ENCODE results near the gene PCDHGA6. TPM values are rescaled to one million over a fixed set of nuclear protein-coding genes. Genes with fewer than 3 reads are reported as not detected.

Gene PCDHGA6
- total RNA-seq, 1 donor from 2014 or later: 13.2 TPM

GRCh38 chr5:141407790-141408505 lies 34.3 kb downstream of the PCDHGA6 start, which contains the start of gene PCDHGB6:
PCDHGB6 (plus strand) TSS chr5:141408021; CDS start chr5:141408203, 182 bp downstream.

GRCh38 chr5:141412854-141413539 lies 39.3 kb downstream of the PCDHGA6 start, which contains the start of gene PCDHGA10:
PCDHGA10 (plus strand) TSS chr5:141412987; CDS start chr5:141413176, 189 bp downstream.

GRCh38 chr5:141417494-141418172 lies 43.9 kb downstream of the PCDHGA6 start, which contains the start of gene PCDHGB7:
PCDHGB7 (plus strand) TSS chr5:141417677; CDS start chr5:141417860, 183 bp downstream.

GRCh38 chr5:141420855-141421488 lies 47.3 kb downstream of the PCDHGA6 start, which contains the start of gene PCDHGA11:
PCDHGA11 (plus strand) TSS chr5:141421051; CDS start chr5:141421228, 177 bp downstream.

Other genes starting within 250 kb of the PCDHGA6 start
- gene PCDHB5, start 238.7 kb upstream of the PCDHGA6 start, total RNA-seq: 8.4 TPM
- 2.0 TPM for gene PCDHB6, start 223.8 kb upstream of the PCDHGA6 start, total RNA-seq
- gene PCDHB7, start 201.2 kb upstream of the PCDHGA6 start, total RNA-seq: 7.9 TPM
- gene PCDHB8, start 196.1 kb upstream of the PCDHGA6 start, total RNA-seq: 3.4 TPM
- 9.2 TPM for gene PCDHB16, start 191.5 kb upstream of the PCDHGA6 start, total RNA-seq
- gene PCDHB9, start 186.7 kb upstream of the PCDHGA6 start, total RNA-seq: 5.9 TPM
- gene PCDHB10, start 181.5 kb upstream of the PCDHGA6 start, total RNA-seq: 12.9 TPM
- 9.5 TPM for gene PCDHB11, start 174.3 kb upstream of the PCDHGA6 start, total RNA-seq
- 15.0 TPM for gene PCDHB12, start 165.2 kb upstream of the PCDHGA6 start, total RNA-seq
- gene PCDHB13, start 160.0 kb upstream of the PCDHGA6 start, total RNA-seq: 11.2 TPM
- gene PCDHB14, start 150.5 kb upstream of the PCDHGA6 start, total RNA-seq: 13.5 TPM
- 14.5 TPM for gene PCDHB15, start 128.5 kb upstream of the PCDHGA6 start, total RNA-seq
- gene SLC25A2, start 69.8 kb upstream of the PCDHGA6 start, total RNA-seq: not detected
- gene TAF7, start 53.1 kb upstream of the PCDHGA6 start, total RNA-seq: 133 TPM
- 1.8 TPM for gene PCDHGA1, start 43.4 kb upstream of the PCDHGA6 start, total RNA-seq
- gene PCDHGA2, start 35.1 kb upstream of the PCDHGA6 start, total RNA-seq: 15.8 TPM
- 7.5 TPM for gene PCDHGA3, start 30.1 kb upstream of the PCDHGA6 start, total RNA-seq
- 10.9 TPM for gene PCDHGB1, start 23.8 kb upstream of the PCDHGA6 start, total RNA-seq
- 11.1 TPM for gene PCDHGA4, start 18.9 kb upstream of the PCDHGA6 start, total RNA-seq
- 14.6 TPM for gene PCDHGB2, start 13.9 kb upstream of the PCDHGA6 start, total RNA-seq
- gene PCDHGA5, start 9.7 kb upstream of the PCDHGA6 start, total RNA-seq: 10.6 TPM
- 14.2 TPM for gene PCDHGB3, start 3.6 kb upstream of the PCDHGA6 start, total RNA-seq
- gene PCDHGA7, start 8.9 kb downstream of the PCDHGA6 start, total RNA-seq: 11.2 TPM
- 20.7 TPM for gene PCDHGB4, start 13.8 kb downstream of the PCDHGA6 start, total RNA-seq
- 10.1 TPM for gene PCDHGA8, start 18.7 kb downstream of the PCDHGA6 start, total RNA-seq
- gene PCDHGB5, start 24.1 kb downstream of the PCDHGA6 start, total RNA-seq: 23.4 TPM
- 21.7 TPM for gene PCDHGA9, start 28.9 kb downstream of the PCDHGA6 start, total RNA-seq
- gene PCDHGB6, start 34.1 kb downstream of the PCDHGA6 start, total RNA-seq: 15.1 TPM
- 15.6 TPM for gene PCDHGA10, start 39.1 kb downstream of the PCDHGA6 start, total RNA-seq
- gene PCDHGB7, start 43.8 kb downstream of the PCDHGA6 start, total RNA-seq: 26.6 TPM
- 19.0 TPM for gene PCDHGA11, start 47.2 kb downstream of the PCDHGA6 start, total RNA-seq
- gene PCDHGA12, start 56.6 kb downstream of the PCDHGA6 start, total RNA-seq: 12.6 TPM
- 79.3 TPM for gene PCDHGC3, start 102.1 kb downstream of the PCDHGA6 start, total RNA-seq
- 25.1 TPM for gene PCDHGC4, start 111.1 kb downstream of the PCDHGA6 start, total RNA-seq
- 6.6 TPM for gene PCDHGC5, start 115.2 kb downstream of the PCDHGA6 start, total RNA-seq
- 28.9 TPM for gene DIAPH1, start 245.1 kb downstream of the PCDHGA6 start, total RNA-seq

Measured in camera-type eye (tissue), 1 donor.